Vagina (tissue), 2 donors: Measurements from ENCODE around the gene PSG4.
"Not testable (repeated sequence)": the region's sequence is repeated elsewhere in the genome, so short reads cannot be mapped to it uniquely, and the experiment has no call there.

ENCODE experiments used
- POLR2AphosphoS5 ChIP-seq, 2 donors: sonication (generic); formaldehyde crosslinking; IDR thresholded peaks; one replicate each; pipeline ENCODE4 v1.9.0; 2017; ENCODE audit warnings: antibody characterized with exemption in 2 of 2, mild to moderate bottlenecking in 2 of 2, low read depth in 1 of 2; ENCODE audit not compliant: insufficient read depth in 1 of 2
- TF ChIP-seq, protein P1 (sequence below), 3 experiments: fragments of 450-650 bp in 2 of 3; fragments of 200-600 bp in 1 of 3; sonication (generic) in 1 of 3; IDR thresholded peaks; one replicate each; pipeline ENCODE4 v1.5.1; 2017 to 2019; ENCODE audit warnings: antibody characterized with exemption in 3 of 3, mild to moderate bottlenecking in 2 of 3, moderate library complexity in 2 of 3

DNA sequence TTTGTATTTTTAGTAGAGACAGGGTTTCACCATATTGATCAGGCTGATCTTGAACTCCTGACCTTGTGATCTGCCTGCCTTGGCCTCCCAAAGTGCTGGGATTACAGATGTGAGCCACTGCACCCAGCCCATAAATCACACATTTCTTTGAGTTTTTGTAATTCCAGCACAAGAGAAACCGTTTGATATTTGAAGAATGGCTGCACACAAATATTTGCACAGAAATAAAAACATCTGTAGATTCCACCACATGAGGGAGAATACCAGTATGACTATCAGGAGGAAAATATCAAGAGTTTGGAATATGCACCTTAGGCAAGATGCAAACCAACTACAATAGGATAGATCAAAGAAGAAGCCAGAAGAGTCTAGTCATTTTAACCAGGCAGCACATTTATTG is 46.0 kb upstream of the PSG4 start:
- TF ChIP-seq, protein P1, sequence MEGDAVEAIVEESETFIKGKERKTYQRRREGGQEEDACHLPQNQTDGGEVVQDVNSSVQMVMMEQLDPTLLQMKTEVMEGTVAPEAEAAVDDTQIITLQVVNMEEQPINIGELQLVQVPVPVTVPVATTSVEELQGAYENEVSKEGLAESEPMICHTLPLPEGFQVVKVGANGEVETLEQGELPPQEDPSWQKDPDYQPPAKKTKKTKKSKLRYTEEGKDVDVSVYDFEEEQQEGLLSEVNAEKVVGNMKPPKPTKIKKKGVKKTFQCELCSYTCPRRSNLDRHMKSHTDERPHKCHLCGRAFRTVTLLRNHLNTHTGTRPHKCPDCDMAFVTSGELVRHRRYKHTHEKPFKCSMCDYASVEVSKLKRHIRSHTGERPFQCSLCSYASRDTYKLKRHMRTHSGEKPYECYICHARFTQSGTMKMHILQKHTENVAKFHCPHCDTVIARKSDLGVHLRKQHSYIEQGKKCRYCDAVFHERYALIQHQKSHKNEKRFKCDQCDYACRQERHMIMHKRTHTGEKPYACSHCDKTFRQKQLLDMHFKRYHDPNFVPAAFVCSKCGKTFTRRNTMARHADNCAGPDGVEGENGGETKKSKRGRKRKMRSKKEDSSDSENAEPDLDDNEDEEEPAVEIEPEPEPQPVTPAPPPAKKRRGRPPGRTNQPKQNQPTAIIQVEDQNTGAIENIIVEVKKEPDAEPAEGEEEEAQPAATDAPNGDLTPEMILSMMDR (IDR thresholded peaks at IDR 0.05), result not testable (repeated sequence)
- not testable (repeated sequence) for TF ChIP-seq POLR2AphosphoS5 (IDR thresholded peaks at IDR 0.05; ENCODE audit: insufficient read depth in 1 of 2, low read depth in 1 of 2)
